ENCODE measurements around the gene CYFIP2.

Gene CYFIP2

DNA sequence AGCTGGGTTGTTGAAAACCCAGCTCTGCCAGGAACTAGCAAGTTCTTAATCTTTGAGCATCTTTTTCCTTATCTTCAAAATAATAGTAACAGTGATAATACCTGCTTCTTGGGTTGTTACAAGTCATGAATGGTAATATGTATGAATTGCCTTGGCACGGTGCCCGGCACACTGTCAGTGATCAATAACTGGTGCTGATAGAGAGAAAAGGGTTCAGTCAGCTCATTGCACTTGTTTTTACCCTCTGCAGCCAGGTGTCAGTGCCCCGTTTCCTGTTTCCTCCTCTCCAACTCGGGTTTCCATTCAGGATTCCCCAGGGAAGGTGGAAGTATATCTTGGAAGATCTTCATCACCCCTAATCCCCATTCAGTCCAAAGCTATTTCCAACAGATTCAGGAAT lies 178.3 kb downstream of the CYFIP2 start:
- no peak for FAIRE-seq
- no peak for DNase-seq (ENCODE audit: insufficient read length, low spot score)

More for the DNA sequence above, 178.3 kb downstream of the CYFIP2 start:
- TF ChIP-seq, protein P1, sequence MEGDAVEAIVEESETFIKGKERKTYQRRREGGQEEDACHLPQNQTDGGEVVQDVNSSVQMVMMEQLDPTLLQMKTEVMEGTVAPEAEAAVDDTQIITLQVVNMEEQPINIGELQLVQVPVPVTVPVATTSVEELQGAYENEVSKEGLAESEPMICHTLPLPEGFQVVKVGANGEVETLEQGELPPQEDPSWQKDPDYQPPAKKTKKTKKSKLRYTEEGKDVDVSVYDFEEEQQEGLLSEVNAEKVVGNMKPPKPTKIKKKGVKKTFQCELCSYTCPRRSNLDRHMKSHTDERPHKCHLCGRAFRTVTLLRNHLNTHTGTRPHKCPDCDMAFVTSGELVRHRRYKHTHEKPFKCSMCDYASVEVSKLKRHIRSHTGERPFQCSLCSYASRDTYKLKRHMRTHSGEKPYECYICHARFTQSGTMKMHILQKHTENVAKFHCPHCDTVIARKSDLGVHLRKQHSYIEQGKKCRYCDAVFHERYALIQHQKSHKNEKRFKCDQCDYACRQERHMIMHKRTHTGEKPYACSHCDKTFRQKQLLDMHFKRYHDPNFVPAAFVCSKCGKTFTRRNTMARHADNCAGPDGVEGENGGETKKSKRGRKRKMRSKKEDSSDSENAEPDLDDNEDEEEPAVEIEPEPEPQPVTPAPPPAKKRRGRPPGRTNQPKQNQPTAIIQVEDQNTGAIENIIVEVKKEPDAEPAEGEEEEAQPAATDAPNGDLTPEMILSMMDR (IDR thresholded peaks at IDR 0.05; ENCODE audit: insufficient read depth, missing control alignments) = no peak

All from D721Med (cell line).